ENCODE data around the gene XAGE2.

XAGE2 gene

GRCh38 chrX:52380993-52381392 is 12.2 kb downstream of the XAGE2 start:
- TF ChIP-seq ZFX (IDR thresholded peaks at IDR 0.05) (no peak), CTCF (conservative IDR thresholded peaks at IDR 0.05) (no peak)
- H3K27ac ChIP-seq, result no peak overlapping the region

DNA sequence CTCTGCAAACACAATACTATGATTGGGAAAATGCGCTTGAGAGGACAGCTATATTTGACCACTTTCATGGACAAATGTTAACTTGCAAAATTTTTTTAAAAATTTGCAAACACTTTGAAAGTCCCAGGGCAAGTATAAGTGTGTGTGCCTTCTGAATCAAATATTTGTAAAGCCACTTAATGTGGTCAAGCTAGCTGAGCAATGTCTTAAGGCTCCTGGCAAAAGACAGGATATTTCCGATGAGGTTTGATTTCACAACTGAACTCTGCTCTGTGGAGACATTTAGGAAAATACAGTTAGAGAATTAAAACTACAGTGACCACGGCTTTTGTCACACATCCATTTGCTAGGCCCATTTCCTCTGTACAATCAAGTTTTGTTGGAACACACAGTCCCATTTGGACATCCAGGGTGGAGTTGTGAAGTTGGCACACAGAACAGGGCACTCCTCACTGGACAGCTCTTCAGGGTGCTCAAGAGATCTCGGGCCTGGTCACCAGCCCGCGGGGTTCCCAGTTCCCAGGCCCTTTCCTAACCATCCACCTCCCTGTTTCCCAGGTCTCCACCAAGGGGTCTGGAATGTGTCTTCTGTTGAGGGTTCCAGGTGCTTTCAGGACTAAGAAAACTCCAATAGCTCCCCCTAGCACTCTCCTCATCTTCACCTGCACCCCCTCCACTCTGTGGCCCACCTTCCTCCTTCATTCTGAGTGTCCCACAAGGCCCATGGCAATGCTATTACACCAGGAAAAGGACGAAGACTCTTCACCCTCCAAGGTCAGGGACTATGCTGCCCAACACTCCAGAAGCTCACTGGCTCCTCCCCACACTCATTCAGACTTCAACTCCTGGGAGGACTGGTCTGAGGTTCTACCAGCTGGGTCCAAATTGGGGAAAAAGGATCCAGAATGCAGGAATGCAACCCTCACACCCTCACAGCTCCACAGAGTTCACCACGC is 41.9 kb downstream of the XAGE2 start:
- H3K27ac ChIP-seq, result no peak overlapping the region
- TF ChIP-seq CTCF (conservative IDR thresholded peaks at IDR 0.05) (no peak), ZFX (IDR thresholded peaks at IDR 0.05) (no peak)

DNA sequence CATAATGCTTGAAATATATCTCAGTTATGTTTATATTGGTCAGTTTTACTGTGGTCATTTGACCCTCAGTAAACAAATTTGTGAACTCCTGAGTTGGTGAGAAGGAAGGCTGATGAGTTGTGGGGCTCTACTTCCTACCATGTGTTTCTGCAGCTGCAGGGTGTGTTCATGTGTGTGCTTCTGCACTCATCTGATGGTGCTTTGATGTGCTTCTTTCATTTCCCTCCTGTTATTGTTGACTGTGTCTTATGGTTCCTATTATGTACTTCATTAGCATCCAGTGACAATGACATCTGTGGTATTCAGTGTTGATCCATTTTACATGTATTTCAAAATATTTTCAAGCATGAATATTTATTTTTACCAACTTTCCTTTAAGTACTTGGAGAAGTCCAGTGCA is 46.5 kb downstream of the XAGE2 start:
- no peak overlapping the region for H3K27ac ChIP-seq
- no peak for TF ChIP-seq ZFX (IDR thresholded peaks at IDR 0.05)
- no peak for TF ChIP-seq CTCF (conservative IDR thresholded peaks at IDR 0.05)

- no peak for TF ChIP-seq CTCF (conservative IDR thresholded peaks at IDR 0.05)
- no peak for TF ChIP-seq ZFX (IDR thresholded peaks at IDR 0.05)
- no peak overlapping the region for H3K27ac ChIP-seq
Observed at GRCh38 chrX:52416816-52417215, 48.0 kb downstream of the XAGE2 start.

DNA sequence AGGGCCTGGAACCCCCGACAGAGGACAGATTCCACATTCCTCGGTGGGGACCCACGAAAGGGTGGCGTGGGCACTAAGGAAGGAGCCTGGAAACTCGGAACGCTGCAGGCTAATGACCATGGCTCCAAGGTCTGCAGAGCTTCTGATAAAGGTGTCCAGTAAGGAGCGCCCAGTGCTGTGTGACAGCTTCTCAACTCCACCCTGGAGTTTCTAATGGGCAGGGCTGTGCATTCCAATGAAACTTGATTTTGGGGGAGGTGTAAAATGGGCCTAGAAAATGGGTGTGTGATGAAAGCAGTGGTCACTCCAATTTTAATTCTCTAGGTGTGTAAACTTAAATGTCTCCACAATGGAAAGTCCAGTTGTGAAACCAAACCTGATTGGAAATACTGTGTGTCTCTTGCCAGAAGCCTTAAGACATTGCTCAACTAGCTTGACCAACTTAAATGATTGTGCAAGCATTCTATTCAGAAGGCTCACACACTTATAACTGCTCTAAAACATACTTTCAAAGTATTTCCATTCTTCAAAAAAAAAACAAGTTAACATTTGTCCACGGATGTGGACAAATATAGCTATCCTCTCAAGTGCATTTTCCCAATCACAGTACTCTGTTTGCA is 52.1 kb downstream of the XAGE2 start:
- no peak overlapping the region for H3K27ac ChIP-seq
- TF ChIP-seq ZFX (IDR thresholded peaks at IDR 0.05) (no peak), CTCF (conservative IDR thresholded peaks at IDR 0.05) (no peak)

GRCh38 chrX:52422884-52423283 is 54.1 kb downstream of the XAGE2 start:
- TF ChIP-seq ZFX (IDR thresholded peaks at IDR 0.05), result no peak
- TF ChIP-seq CTCF (conservative IDR thresholded peaks at IDR 0.05), result no peak
- H3K27ac ChIP-seq, result no peak overlapping the region

GRCh38 chrX:52424656-52425055 is 55.8 kb downstream of the XAGE2 start:
- no peak for TF ChIP-seq ZFX (IDR thresholded peaks at IDR 0.05)
- TF ChIP-seq CTCF (conservative IDR thresholded peaks at IDR 0.05), result no peak
- no peak overlapping the region for H3K27ac ChIP-seq

All from C4-2B (cell line).